Measurements from ENCODE around the gene FOXP4.

DNA sequence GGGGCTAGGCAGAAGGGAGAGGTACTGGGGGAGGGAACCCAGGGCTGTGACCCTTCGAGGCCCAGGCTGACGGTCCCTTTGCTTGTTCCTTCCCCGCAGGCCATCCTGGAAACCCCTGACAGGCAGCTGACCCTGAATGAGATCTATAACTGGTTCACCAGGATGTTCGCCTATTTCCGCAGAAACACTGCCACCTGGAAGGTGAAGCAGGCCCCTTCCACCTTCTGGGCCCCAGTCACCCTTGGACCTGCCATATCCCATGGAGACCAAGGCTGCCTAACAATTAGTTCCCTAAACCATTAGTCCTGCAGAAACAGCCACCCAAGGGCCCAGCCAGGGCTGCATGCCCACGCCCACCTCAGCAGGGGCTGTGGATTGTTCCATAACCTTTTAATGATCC, 44.9 kb downstream of the FOXP4 start:
- TF ChIP-seq PCBP2 (optimal IDR thresholded peaks at IDR 0.05; ENCODE audit: low read depth, low read length, poor library complexity, severe bottlenecking) (no peak), RNF2 (conservative IDR thresholded peaks at IDR 0.05; ENCODE audit: low read depth) (no peak), STAG1 (CRISPR knock-in tag; IDR thresholded peaks at IDR 0.05) (peak; percentile 63), ATF1 (CRISPR knock-in tag; IDR thresholded peaks at IDR 0.05) (no peak), ESRRA (CRISPR knock-in tag; IDR thresholded peaks at IDR 0.05; ENCODE audit: low read depth) (no peak), EZH2 (conservative IDR thresholded peaks at IDR 0.05; ENCODE audit: low read depth, low read length) (no peak), ZNF350 (CRISPR knock-in tag; IDR thresholded peaks at IDR 0.05; ENCODE audit: borderline replicate concordance, low read depth) (no peak), NFRKB (IDR thresholded peaks at IDR 0.05) (no peak), ZNF205 (CRISPR knock-in tag; IDR thresholded peaks at IDR 0.05) (no peak), MAZ (IDR thresholded peaks at IDR 0.05; ENCODE audit: borderline replicate concordance, low read depth, low read length) (no peak), MAZ (CRISPR knock-in tag; IDR thresholded peaks at IDR 0.05; ENCODE audit: low read depth) (peak; percentile 14; the same call in 1 of the 2 replicates), SATB2 (CRISPR knock-in tag; IDR thresholded peaks at IDR 0.05) (no peak), KLF9 (CRISPR knock-in tag; IDR thresholded peaks at IDR 0.05; ENCODE audit: low read depth) (no peak)
- TF ChIP-seq, protein P1, sequence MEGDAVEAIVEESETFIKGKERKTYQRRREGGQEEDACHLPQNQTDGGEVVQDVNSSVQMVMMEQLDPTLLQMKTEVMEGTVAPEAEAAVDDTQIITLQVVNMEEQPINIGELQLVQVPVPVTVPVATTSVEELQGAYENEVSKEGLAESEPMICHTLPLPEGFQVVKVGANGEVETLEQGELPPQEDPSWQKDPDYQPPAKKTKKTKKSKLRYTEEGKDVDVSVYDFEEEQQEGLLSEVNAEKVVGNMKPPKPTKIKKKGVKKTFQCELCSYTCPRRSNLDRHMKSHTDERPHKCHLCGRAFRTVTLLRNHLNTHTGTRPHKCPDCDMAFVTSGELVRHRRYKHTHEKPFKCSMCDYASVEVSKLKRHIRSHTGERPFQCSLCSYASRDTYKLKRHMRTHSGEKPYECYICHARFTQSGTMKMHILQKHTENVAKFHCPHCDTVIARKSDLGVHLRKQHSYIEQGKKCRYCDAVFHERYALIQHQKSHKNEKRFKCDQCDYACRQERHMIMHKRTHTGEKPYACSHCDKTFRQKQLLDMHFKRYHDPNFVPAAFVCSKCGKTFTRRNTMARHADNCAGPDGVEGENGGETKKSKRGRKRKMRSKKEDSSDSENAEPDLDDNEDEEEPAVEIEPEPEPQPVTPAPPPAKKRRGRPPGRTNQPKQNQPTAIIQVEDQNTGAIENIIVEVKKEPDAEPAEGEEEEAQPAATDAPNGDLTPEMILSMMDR (CRISPR knock-in tag; IDR thresholded peaks at IDR 0.05): peak; percentile 54
- TF ChIP-seq, protein P2, sequence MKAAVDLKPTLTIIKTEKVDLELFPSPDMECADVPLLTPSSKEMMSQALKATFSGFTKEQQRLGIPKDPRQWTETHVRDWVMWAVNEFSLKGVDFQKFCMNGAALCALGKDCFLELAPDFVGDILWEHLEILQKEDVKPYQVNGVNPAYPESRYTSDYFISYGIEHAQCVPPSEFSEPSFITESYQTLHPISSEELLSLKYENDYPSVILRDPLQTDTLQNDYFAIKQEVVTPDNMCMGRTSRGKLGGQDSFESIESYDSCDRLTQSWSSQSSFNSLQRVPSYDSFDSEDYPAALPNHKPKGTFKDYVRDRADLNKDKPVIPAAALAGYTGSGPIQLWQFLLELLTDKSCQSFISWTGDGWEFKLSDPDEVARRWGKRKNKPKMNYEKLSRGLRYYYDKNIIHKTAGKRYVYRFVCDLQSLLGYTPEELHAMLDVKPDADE (CRISPR knock-in tag; IDR thresholded peaks at IDR 0.05): no peak

Data from HepG2 (cell line).